Fibroblast of lung (primary cell): Measurements from ENCODE around the gene CRYBA4.

Experiments used
- EZH2 ChIP-seq: IDR thresholded peaks from 2 replicates; pipeline ENCODE4 v1.5.1; 2012; ENCODE audit warnings: low read length, control low read depth, mild to moderate bottlenecking; ENCODE audit errors: missing control alignments
- TF ChIP-seq, protein P1 (sequence below), 2 donors: IDR thresholded peaks in 1 of 2; conservative IDR thresholded peaks in 1 of 2; 1 replicate in 1 of 2; 2 replicates in 1 of 2; pipeline ENCODE4 v1.5.1; 2011 to 2012; ENCODE audit warnings: low read length in 2 of 2, control low read depth in 1 of 2, inconsistent platforms in 1 of 2, low read depth in 1 of 2, mild to moderate bottlenecking in 1 of 2

DNA sequence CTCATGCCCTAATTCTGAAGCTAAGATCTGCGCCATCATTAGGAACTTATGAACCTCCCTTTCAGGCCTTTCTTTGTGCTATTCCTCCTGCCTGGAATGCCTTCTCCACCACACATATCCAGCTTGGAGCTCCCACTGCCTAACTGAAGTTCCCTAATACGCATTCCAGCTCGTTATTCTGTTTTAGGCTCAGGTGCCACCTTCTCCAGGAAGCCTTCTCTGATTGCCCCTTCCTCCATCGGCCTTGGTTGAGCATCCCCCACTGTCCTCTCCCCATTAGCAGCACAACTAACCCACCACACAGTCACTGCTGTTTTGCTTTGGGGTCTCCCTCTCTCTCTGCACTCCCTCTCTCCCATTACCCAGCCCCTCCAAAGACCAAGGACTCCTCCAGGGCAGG is 9.1 kb upstream of the CRYBA4 start:
- TF ChIP-seq, protein P1, sequence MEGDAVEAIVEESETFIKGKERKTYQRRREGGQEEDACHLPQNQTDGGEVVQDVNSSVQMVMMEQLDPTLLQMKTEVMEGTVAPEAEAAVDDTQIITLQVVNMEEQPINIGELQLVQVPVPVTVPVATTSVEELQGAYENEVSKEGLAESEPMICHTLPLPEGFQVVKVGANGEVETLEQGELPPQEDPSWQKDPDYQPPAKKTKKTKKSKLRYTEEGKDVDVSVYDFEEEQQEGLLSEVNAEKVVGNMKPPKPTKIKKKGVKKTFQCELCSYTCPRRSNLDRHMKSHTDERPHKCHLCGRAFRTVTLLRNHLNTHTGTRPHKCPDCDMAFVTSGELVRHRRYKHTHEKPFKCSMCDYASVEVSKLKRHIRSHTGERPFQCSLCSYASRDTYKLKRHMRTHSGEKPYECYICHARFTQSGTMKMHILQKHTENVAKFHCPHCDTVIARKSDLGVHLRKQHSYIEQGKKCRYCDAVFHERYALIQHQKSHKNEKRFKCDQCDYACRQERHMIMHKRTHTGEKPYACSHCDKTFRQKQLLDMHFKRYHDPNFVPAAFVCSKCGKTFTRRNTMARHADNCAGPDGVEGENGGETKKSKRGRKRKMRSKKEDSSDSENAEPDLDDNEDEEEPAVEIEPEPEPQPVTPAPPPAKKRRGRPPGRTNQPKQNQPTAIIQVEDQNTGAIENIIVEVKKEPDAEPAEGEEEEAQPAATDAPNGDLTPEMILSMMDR (conservative IDR thresholded peaks at IDR 0.05 in 1 of 2, IDR thresholded peaks at IDR 0.05 in 1 of 2; ENCODE audit: low read depth in 1 of 2, low read length in 2 of 2): no peak
- TF ChIP-seq EZH2: no peak
